Osteocyte (in vitro differentiated cells): ENCODE measurements around the gene CDH5. TPM values are rescaled to one million over a fixed set of nuclear protein-coding genes. Genes with fewer than 3 reads are reported as not detected.

ENCODE experiments used
- DNase-seq: peaks from one replicate; pipeline ENCODE4 v3.0.0; 2021; ENCODE audit warnings: mixed read lengths; ENCODE audit not compliant: unreplicated experiment; ENCODE audit errors: extremely low spot score
- H3K27ac Mint-ChIP-seq: one replicate; pipeline ENCODE4 v1.8.0; 2021; ENCODE audit warnings: mild to moderate bottlenecking, mixed read lengths; ENCODE audit not compliant: unreplicated experiment
- H3K27me3 Mint-ChIP-seq: one replicate; pipeline ENCODE4 v1.8.0; 2021; ENCODE audit warnings: mixed read lengths; ENCODE audit not compliant: unreplicated experiment
- H3K36me3 Mint-ChIP-seq: one replicate; pipeline ENCODE4 v1.8.0; 2021; ENCODE audit warnings: mixed read lengths; ENCODE audit not compliant: unreplicated experiment
- H3K4me1 Mint-ChIP-seq: one replicate; pipeline ENCODE4 v1.8.0; 2021; ENCODE audit warnings: mixed read lengths; ENCODE audit not compliant: unreplicated experiment
- H3K4me3 Mint-ChIP-seq: one replicate; pipeline ENCODE4 v1.8.0; 2021; ENCODE audit warnings: mild to moderate bottlenecking, moderate library complexity, mixed read lengths; ENCODE audit not compliant: unreplicated experiment
- H3K9me3 Mint-ChIP-seq: one replicate; pipeline ENCODE4 v1.8.0; 2021; ENCODE audit warnings: mixed read lengths; ENCODE audit not compliant: unreplicated experiment
- total RNA-seq: library from RNA; stranded (reverse); gene quantifications from 2 replicates; pipeline ENCODE4 v1.2.1, GENCODE V29; 2021
- TF ChIP-seq, protein P1 (sequence below): fragments of 200-600 bp; sonication (generic); IDR thresholded peaks from 2 replicates; pipeline ENCODE4 v1.5.0; 2021; ENCODE audit warnings: antibody characterized with exemption, mild to moderate bottlenecking, moderate library complexity

The CDH5 gene
- total RNA-seq, 1 donor from 2014 or later = not detected

DNA sequence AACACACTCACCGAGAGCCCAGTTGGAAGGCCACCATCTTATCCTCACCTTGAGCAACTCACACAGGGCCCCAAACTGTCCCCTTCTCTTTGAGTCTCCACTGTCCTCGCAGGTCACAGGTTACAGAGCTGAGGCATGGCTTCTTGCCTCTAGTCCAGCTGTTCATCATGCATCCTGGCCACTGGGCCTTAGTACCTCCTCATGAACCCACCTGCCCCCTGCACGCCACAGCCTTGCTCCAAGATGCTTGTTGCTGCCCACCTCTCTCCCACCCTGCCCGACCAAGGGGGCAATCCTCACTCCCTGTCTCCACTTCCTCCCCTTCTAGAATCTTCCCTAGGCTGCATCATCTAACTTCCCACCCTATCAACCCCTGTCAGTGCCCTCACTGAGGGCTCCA is 17.1 kb downstream of the CDH5 start:
- Mint-ChIP-seq H3K36me3 (no peaks in the 10 kb centered on the region), H3K4me1 (peaks cover 21% of the 10 kb centered on the region), H3K9me3 (no peaks in the 10 kb centered on the region), H3K27ac (peak overlapping the region; percentile 50), H3K27me3 (no peaks in the 10 kb centered on the region), H3K4me3 (no peak overlapping the region)
- DNase-seq = no peak
- TF ChIP-seq, protein P1, sequence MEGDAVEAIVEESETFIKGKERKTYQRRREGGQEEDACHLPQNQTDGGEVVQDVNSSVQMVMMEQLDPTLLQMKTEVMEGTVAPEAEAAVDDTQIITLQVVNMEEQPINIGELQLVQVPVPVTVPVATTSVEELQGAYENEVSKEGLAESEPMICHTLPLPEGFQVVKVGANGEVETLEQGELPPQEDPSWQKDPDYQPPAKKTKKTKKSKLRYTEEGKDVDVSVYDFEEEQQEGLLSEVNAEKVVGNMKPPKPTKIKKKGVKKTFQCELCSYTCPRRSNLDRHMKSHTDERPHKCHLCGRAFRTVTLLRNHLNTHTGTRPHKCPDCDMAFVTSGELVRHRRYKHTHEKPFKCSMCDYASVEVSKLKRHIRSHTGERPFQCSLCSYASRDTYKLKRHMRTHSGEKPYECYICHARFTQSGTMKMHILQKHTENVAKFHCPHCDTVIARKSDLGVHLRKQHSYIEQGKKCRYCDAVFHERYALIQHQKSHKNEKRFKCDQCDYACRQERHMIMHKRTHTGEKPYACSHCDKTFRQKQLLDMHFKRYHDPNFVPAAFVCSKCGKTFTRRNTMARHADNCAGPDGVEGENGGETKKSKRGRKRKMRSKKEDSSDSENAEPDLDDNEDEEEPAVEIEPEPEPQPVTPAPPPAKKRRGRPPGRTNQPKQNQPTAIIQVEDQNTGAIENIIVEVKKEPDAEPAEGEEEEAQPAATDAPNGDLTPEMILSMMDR = no peak

DNA sequence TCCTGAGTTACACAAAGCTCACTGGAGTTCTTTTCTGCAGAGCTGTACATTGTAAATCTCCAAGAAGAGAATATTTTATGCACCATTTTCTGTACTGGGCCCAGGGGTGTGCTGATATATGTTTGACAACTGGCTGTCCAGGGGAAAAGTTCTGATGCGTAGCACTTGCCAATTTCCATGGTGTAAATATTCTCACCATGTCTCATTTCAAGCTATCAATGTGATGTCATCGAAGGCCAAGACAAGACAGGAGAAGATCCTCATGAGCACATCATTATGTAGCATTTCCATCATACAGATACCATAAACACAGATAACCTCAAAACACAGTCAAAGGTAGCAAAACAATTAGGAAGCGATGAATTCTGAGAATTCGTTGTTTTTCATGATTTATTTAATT is 18.9 kb downstream of the CDH5 start:
- H3K27me3 Mint-ChIP-seq = no peaks in the 10 kb centered on the region
- H3K4me1 Mint-ChIP-seq = peaks cover 21% of the 10 kb centered on the region
- TF ChIP-seq, protein P1 = no peak
- H3K9me3 Mint-ChIP-seq = no peaks in the 10 kb centered on the region
- DNase-seq = no peak
- H3K36me3 Mint-ChIP-seq = no peaks in the 10 kb centered on the region
- no peak overlapping the region for H3K27ac Mint-ChIP-seq
- H3K4me3 Mint-ChIP-seq = no peak overlapping the region

DNA sequence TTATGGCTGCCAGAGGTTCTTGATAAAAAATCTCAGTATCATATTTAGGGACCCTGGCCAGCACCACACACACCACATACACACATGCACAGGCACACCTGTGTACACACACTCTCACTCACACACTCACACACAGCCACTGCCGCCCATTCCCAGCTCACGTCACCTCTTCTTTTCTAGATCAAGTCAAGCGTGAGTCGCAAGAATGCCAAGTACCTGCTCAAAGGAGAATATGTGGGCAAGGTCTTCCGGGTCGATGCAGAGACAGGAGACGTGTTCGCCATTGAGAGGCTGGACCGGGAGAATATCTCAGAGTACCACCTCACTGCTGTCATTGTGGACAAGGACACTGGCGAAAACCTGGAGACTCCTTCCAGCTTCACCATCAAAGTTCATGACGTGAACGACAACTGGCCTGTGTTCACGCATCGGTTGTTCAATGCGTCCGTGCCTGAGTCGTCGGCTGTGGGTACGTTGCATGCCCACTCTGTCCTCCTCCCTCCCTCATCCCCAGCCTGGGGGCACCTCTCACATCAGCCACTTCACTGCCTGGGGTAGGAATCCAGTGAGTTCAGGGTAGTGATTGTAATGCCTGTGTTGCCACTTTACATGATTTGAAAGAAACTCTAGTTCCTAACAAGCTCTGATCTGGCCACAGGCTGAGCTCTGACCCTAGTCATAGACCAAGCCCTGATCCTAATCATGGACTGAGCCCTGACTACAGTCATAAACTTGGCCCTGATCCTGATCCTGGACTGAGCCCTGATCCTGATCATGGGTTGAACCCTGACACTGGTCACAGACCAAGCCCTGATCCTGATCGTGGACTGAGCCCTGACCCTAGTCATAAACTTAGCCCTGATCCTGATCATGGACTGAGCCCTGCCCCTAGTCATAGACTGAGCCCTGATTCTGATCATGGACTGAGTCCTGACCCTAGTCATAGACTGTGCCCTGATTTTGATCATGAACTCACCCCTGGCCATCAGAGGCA is 20.4 kb downstream of the CDH5 start:
- H3K36me3 Mint-ChIP-seq = no peaks in the 10 kb centered on the region
- no peak overlapping the region for H3K4me3 Mint-ChIP-seq
- H3K9me3 Mint-ChIP-seq = no peaks in the 10 kb centered on the region
- no peak for DNase-seq
- TF ChIP-seq, protein P1 = no peak
- no peaks in the 10 kb centered on the region for H3K27me3 Mint-ChIP-seq
- H3K27ac Mint-ChIP-seq = no peak overlapping the region
- H3K4me1 Mint-ChIP-seq = peaks cover 19% of the 10 kb centered on the region

DNA sequence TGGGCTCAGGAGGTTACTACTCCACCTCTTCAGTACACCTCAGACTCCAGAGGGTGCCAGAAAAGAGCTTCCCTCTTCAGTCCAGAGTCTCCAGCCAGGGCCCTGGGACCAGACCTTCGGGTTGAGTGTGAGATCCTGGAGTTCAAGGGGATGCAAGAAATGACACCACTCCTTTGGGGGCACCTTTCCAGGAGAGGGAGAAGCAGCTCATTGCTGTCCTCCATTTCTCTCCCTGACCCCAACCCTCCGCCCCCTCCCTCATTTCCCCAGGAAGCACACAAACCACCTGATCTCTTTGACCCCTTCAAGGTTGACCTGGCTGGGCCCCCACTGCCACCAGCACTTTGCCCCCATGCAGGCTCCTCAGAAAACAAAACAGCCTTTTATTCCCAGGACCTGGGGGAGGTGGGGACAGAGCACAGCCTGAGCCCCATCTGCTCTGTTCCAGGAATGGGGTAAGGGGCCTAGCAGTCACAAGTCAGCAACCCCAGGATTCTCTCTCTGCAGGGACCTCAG is 21.4 kb downstream of the CDH5 start:
- H3K27me3 Mint-ChIP-seq = no peaks in the 10 kb centered on the region
- no peak for DNase-seq
- no peak overlapping the region for H3K4me3 Mint-ChIP-seq
- no peaks in the 10 kb centered on the region for H3K9me3 Mint-ChIP-seq
- no peak overlapping the region for H3K27ac Mint-ChIP-seq
- TF ChIP-seq, protein P1 = no peak
- no peaks in the 10 kb centered on the region for H3K36me3 Mint-ChIP-seq
- H3K4me1 Mint-ChIP-seq = peaks cover 10% of the 10 kb centered on the region
